ENCODE results near the gene JOSD1. TPM values are rescaled to one million over a fixed set of nuclear protein-coding genes. Genes with fewer than 3 reads are reported as not detected.

Gene JOSD1
- total RNA-seq, 1 experiment from 2014 or later, result 84.9 TPM

DNA sequence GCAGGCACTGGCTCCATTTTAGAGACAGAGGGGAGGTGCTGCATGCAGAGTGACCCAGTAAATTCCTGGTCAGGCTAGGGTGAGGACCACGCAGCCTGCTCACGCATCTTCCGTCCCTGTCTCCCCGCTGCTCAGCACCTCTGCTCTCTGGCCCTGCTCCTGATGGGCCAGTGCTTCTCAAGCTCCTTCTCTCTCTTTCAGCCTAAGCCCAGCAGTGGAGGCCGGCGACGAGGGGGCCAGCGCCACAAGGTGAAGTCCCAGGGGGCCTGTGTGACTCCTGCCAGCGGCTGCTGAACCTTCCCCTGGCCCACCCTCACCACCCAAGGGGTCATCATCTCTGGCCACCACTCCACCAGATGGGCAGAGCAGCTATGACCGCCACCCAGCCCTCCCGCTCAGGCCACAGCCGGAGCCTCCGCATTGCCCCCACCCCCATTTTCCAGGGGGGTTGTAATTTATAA lies 29.7 kb upstream of the JOSD1 start:
- Mint-ChIP-seq H3K27ac (ENCODE audit: low read depth, unreplicated experiment) (peak overlapping the region; percentile 70), H3K4me1 (ENCODE audit: insufficient read depth, unreplicated experiment) (peaks cover 7% of the 10 kb centered on the region), H3K4me3 (ENCODE audit: unreplicated experiment) (no peak overlapping the region), H3K36me3 (ENCODE audit: insufficient read depth, unreplicated experiment) (peaks cover 92% of the 10 kb centered on the region), H3K27me3 (ENCODE audit: insufficient read depth, unreplicated experiment) (no peaks in the 10 kb centered on the region), H3K9me3 (ENCODE audit: unreplicated experiment) (no peaks in the 10 kb centered on the region)
- CTCF ChIA-PET, result no interaction called here
- BruUV-seq (replicated peaks), result no TSS peak
- DNase-seq (ENCODE audit: unreplicated experiment), result no peak
- TF ChIP-seq CTCF (IDR thresholded peaks at IDR 0.05; ENCODE audit: unreplicated experiment), result no peak
- intact Hi-C loops (cut with micrococcal nuclease), result no loop called here
- POLR2A ChIA-PET, result interaction anchor here (2.4 kb wide), 1 partner anchor 24 kb away, joined by 6 read pairs; the partner anchor contains the start of gene GTPBP1

DNA sequence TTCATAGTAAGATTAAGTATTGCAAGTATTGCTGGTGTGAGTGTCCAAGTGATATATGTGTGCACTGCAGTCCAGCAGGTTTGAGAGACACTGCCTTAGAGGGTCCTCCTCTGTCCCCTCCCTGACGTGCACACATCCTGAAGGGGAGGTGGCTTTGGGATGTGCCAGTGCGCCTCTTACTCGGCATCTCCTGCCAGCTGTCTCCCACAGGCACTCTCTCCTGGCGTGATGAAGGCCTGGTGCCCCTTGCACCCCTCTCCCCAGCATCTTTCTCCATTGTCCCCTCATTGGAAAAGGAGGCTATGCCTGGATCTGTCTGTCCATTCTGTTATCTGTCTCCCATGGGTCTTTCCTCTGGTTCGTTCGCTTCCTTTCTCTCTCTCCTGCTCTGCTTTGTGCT lies 29.2 kb upstream of the JOSD1 start:
- TF ChIP-seq CTCF (IDR thresholded peaks at IDR 0.05; ENCODE audit: unreplicated experiment), result no peak
- Mint-ChIP-seq H3K36me3 (ENCODE audit: insufficient read depth, unreplicated experiment) (peaks cover 92% of the 10 kb centered on the region), H3K4me1 (ENCODE audit: insufficient read depth, unreplicated experiment) (peaks cover 7% of the 10 kb centered on the region), H3K4me3 (ENCODE audit: unreplicated experiment) (no peak overlapping the region), H3K9me3 (ENCODE audit: unreplicated experiment) (no peaks in the 10 kb centered on the region), H3K27ac (ENCODE audit: low read depth, unreplicated experiment) (peak overlapping the region; percentile 70), H3K27me3 (ENCODE audit: insufficient read depth, unreplicated experiment) (no peaks in the 10 kb centered on the region)
- CTCF ChIA-PET, result no interaction called here
- no TSS peak for BruUV-seq (replicated peaks)
- POLR2A ChIA-PET, result interaction anchor here (1.2 to 2.4 kb wide), 3 partner anchors 13 to 30 kb away, joined by 3 to 6 read pairs (median 3); partner anchors contain the start of gene GTPBP1
- no peak for DNase-seq (ENCODE audit: unreplicated experiment)
- intact Hi-C loops (cut with micrococcal nuclease), result no loop called here

DNA sequence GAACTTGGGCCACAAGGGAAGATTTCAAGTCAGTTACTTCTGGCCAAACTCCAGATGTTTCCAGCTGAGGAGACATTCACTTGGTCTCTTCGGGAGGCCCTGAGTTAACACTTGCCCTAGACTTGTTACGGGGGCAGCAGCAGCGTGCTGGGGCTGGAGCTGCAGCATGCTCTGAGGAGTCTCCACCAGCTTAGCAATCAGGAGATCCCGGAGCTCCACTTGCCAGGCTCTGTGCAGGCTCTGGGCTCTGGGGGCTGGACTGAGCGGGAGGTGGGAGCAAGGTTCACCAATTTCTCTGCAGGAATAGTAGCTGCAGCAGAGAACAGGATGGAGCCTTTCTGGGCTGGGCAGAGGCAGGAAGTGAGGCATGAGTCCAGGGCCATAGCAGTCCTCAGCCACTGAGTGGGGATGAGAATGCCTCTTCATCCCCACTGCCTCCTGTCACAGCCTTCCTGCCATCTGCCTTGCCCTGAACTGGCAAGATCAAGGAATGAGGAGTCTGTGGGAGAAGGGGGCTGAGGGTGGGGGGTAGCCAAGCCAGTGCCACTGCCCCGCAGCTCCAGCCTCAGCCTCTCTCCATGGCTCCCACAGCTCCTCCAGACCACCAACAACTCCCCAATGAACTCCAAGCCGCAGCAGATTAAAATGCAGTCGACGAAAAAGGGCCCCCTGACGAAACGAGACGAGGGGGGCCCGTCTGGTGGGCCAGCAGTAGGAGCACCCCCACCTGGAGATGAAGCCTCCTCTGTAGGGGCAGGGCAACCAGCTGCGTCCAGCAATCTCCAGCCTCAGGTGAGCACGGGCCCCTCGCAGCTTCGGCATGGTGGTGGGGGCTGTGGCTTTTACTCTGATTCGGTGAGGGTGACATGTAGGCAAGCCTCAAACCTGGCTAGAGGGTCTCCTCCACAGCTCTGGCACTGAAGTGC lies 28.4 kb upstream of the JOSD1 start:
- H3K4me1 Mint-ChIP-seq (ENCODE audit: insufficient read depth, unreplicated experiment), result peaks cover 7% of the 10 kb centered on the region
- BruUV-seq (replicated peaks), result no TSS peak
- H3K9me3 Mint-ChIP-seq (ENCODE audit: unreplicated experiment), result no peaks in the 10 kb centered on the region
- intact Hi-C loops (cut with micrococcal nuclease), result no loop called here
- no peaks in the 10 kb centered on the region for H3K27me3 Mint-ChIP-seq (ENCODE audit: insufficient read depth, unreplicated experiment)
- H3K36me3 Mint-ChIP-seq (ENCODE audit: insufficient read depth, unreplicated experiment), result peaks cover 92% of the 10 kb centered on the region
- no peak overlapping the region for H3K27ac Mint-ChIP-seq (ENCODE audit: low read depth, unreplicated experiment)
- H3K4me3 Mint-ChIP-seq (ENCODE audit: unreplicated experiment), result no peak overlapping the region
- CTCF ChIA-PET, result interaction anchor here (0.9 kb wide), 1 partner anchor 47 kb away, joined by 5 read pairs; the partner anchor contains the start of gene TOMM22
- no peak for TF ChIP-seq CTCF (IDR thresholded peaks at IDR 0.05; ENCODE audit: unreplicated experiment)
- POLR2A ChIA-PET, result interaction anchor here (1.2 to 2.4 kb wide), 3 partner anchors 14 to 29 kb away, joined by 3 to 6 read pairs (median 3); partner anchors contain the start of gene GTPBP1
- no peak for DNase-seq (ENCODE audit: unreplicated experiment)

Measured in MCF 10A (cell line).